ENCODE data around the gene RUBCNL. TPM values are rescaled to one million over a fixed set of nuclear protein-coding genes. Genes with fewer than 3 reads are reported as not detected.

Gene RUBCNL
- total RNA-seq, 4 donors from 2014 or later = 1.7 to 4.2 (median 2.8) TPM

- Histone ChIP-seq H3K27ac (no peak overlapping the region), H3K36me3 (no peaks in the 10 kb centered on the region), H3K27me3 (no peaks in the 10 kb centered on the region), H3K4me1 (no peaks in the 10 kb centered on the region), H3K9me3 (no peaks in the 10 kb centered on the region), H3K4me3 (replicated peaks in 1 of 3) (no peak overlapping the region)
- no peak for TF ChIP-seq CTCF (IDR thresholded peaks at IDR 0.05)
- TF ChIP-seq POLR2A (IDR thresholded peaks at IDR 0.05) = no peak
- WGBS, 2 donors = 77 to 82% methylated on average over 6 of the region's 6 CpGs
- intact Hi-C loops (cut with DNase I) = no loop called here
- DNase-seq = no peak
These were observed 71.5 kb downstream of the RUBCNL start for GRCh38 chr13:46315491-46316075.

DNA sequence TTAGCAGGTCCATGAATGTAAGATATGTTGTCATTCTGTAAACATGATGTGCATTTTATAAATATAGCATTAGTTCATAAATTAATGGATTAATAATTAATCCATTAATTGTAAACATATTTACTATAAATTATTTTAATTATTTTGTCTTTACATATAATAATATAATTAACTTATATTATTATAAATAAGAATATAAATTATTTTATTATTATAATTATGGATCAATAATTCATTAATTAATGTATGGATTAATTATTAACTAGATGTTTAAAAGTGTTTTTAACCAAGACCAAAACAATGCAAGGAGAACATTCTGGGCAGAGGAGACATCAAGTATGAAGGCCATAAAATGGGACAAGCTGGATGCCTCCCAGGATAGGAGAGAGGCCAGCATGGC, 72.0 kb downstream of the RUBCNL start:
- Histone ChIP-seq H3K36me3 (no peaks in the 10 kb centered on the region), H3K27ac (no peak overlapping the region), H3K4me1 (no peaks in the 10 kb centered on the region), H3K9me3 (no peaks in the 10 kb centered on the region), H3K27me3 (no peaks in the 10 kb centered on the region), H3K4me3 (replicated peaks in 1 of 3) (no peak overlapping the region)
- intact Hi-C loops (cut with DNase I) = no loop called here
- no peak for DNase-seq
- TF ChIP-seq POLR2A (IDR thresholded peaks at IDR 0.05) = no peak
- TF ChIP-seq CTCF (IDR thresholded peaks at IDR 0.05) = no peak

GRCh38 chr13:46314587-46314986, 72.5 kb downstream of the RUBCNL start:
- TF ChIP-seq POLR2A (IDR thresholded peaks at IDR 0.05) (no peak), CTCF (IDR thresholded peaks at IDR 0.05) (no peak)

GRCh38 chr13:46313432-46314257, 73.4 kb downstream of the RUBCNL start:
- WGBS, 2 donors = 86 to 93% methylated on average over 6 of the region's 6 CpGs

More at GRCh38 chr13:46314587-46314986, 72.5 kb downstream of the RUBCNL start:
- no peaks in the 10 kb centered on the region for H3K36me3 ChIP-seq
- 94 to 97% methylated on average over 1 of the region's 1 CpG for WGBS, 2 donors
- no peak for DNase-seq
- H3K4me3 ChIP-seq (replicated peaks in 1 of 3) = no peak overlapping the region
- no peaks in the 10 kb centered on the region for H3K9me3 ChIP-seq
- no peaks in the 10 kb centered on the region for H3K4me1 ChIP-seq
- intact Hi-C loops (cut with DNase I) = no loop called here
- H3K27me3 ChIP-seq = no peaks in the 10 kb centered on the region
- no peak overlapping the region for H3K27ac ChIP-seq

More at GRCh38 chr13:46313432-46314257, 73.4 kb downstream of the RUBCNL start:
- TF ChIP-seq POLR2A (IDR thresholded peaks at IDR 0.05) = no peak
- no peak for TF ChIP-seq CTCF (IDR thresholded peaks at IDR 0.05)
- no peak for DNase-seq
- Histone ChIP-seq H3K4me1 (no peaks in the 10 kb centered on the region), H3K27ac (no peak overlapping the region), H3K36me3 (no peaks in the 10 kb centered on the region), H3K4me3 (replicated peaks in 1 of 3) (no peak overlapping the region), H3K27me3 (no peaks in the 10 kb centered on the region), H3K9me3 (no peaks in the 10 kb centered on the region)
- intact Hi-C loops (cut with DNase I) = no loop called here
